Endodermal cell (in vitro differentiated cells): ENCODE results near the gene GSTA4. TPM values are rescaled to one million over a fixed set of nuclear protein-coding genes. Genes with fewer than 3 reads are reported as not detected.

ENCODE experiments used
- DNase-seq: peaks from one replicate; pipeline ENCODE4 v3.0.0-alpha.2; 2017
- H3K27ac ChIP-seq: 2 replicates; pipeline ENCODE4 v1.5.1; 2013; ENCODE audit warnings: mild to moderate bottlenecking, low read depth, low read length, moderate library complexity
- H3K27me3 ChIP-seq: 2 replicates; pipeline ENCODE4 v1.6.1; 2013; ENCODE audit warnings: mild to moderate bottlenecking, low read length, moderate library complexity; ENCODE audit not compliant: insufficient read depth, control insufficient read depth, poor library complexity, severe bottlenecking
- H3K36me3 ChIP-seq: 2 replicates; pipeline ENCODE4 v1.7.0; 2013; ENCODE audit warnings: mild to moderate bottlenecking, low read length, moderate library complexity; ENCODE audit not compliant: control insufficient read depth, insufficient read depth
- H3K4me1 ChIP-seq: one replicate; pipeline ENCODE4 v1.7.0; 2013; ENCODE audit warnings: low read length; ENCODE audit not compliant: control insufficient read depth, insufficient read depth
- H3K4me3 ChIP-seq: 2 replicates; pipeline ENCODE4 v1.5.1; 2013; ENCODE audit warnings: mild to moderate bottlenecking, low read length, moderate library complexity
- H3K9ac ChIP-seq: 2 replicates; pipeline ENCODE4 v1.6.1; 2013; ENCODE audit warnings: mild to moderate bottlenecking, low read length, moderate library complexity; ENCODE audit not compliant: poor library complexity, severe bottlenecking; ENCODE audit errors: extremely low read depth
- H3K9me3 ChIP-seq: 2 replicates; pipeline ENCODE4 v1.6.1; 2013; ENCODE audit warnings: mild to moderate bottlenecking, low read length, moderate library complexity; ENCODE audit not compliant: control insufficient read depth
- H3K27ac Mint-ChIP-seq: 2 replicates; pipeline ENCODE4 v1.8.0; 2020; ENCODE audit warnings: mixed read lengths
- H3K27me3 Mint-ChIP-seq: 2 replicates; pipeline ENCODE4 v1.8.0; 2021; ENCODE audit warnings: mild to moderate bottlenecking, mixed read lengths; ENCODE audit not compliant: insufficient read depth
- H3K36me3 Mint-ChIP-seq: 2 replicates; pipeline ENCODE4 v1.8.0; 2020; ENCODE audit warnings: low read depth, mixed read lengths
- H3K4me1 Mint-ChIP-seq: 2 replicates; pipeline ENCODE4 v1.8.0; 2020; ENCODE audit warnings: mixed read lengths
- H3K4me3 Mint-ChIP-seq: 2 replicates; pipeline ENCODE4 v1.8.0; 2020; ENCODE audit warnings: mild to moderate bottlenecking, moderate library complexity, mixed read lengths
- H3K9me3 Mint-ChIP-seq: 2 replicates; pipeline ENCODE4 v1.8.0; 2020; ENCODE audit warnings: mild to moderate bottlenecking, mixed read lengths
- CTCF ChIP-seq: fragments of 200-600 bp; sonication (generic); conservative IDR thresholded peaks from 2 replicates; pipeline ENCODE4 v1.5.0; 2021; ENCODE audit warnings: antibody characterized with exemption, mild to moderate bottlenecking
- WGBS, 2 experiments: methylation state at CpG; one replicate each; pipeline versions ENCODE4 v1.1.5 to v1.1.7; 2013; ENCODE audit warnings: missing lambda C conversion rate in 2 of 2, mixed read lengths in 1 of 2; ENCODE audit not compliant: insufficient coverage in 1 of 2, insufficient read length in 1 of 2; 5-methylcytosine and 5-hydroxymethylcytosine counted together
- total RNA-seq, 2 donors: library from RNA; stranded (reverse); fragmentation: NEBNext Ultra II Directional in 1 of 2; extraction: Animal tissue kit (Norgen Biotek cat#: 25700) in 1 of 2; gene quantifications; 2 replicates in 1 of 2; 3 replicates in 1 of 2; pipeline ENCODE4 v1.2.1, GENCODE V29; 2021

GSTA4 gene
- total RNA-seq, 2 donors from 2014 or later: 22.0 to 36.1 TPM

- Mint-ChIP-seq H3K4me3 (peak overlapping the region; percentile 84), H3K4me1 (peaks cover 19% of the 10 kb centered on the region), H3K9me3 (peaks cover 3% of the 10 kb centered on the region), H3K27me3 (peaks cover 2% of the 10 kb centered on the region), H3K27ac (peak overlapping the region; percentile 100), H3K36me3 (peaks cover 21% of the 10 kb centered on the region)
- Histone ChIP-seq H3K36me3 (no peaks in the 10 kb centered on the region), H3K9me3 (no peaks in the 10 kb centered on the region), H3K27me3 (no peaks in the 10 kb centered on the region), H3K4me1 (no peaks in the 10 kb centered on the region), H3K27ac (no peak overlapping the region), H3K4me3 (peak overlapping the region; percentile 84), H3K9ac (peak overlapping the region; percentile 85)
- DNase-seq: no peak
- WGBS, 2 experiments: 91 to 100% methylated on average over 3 to 8 of the region's 8 CpGs
- TF ChIP-seq CTCF: no peak
Measured at GRCh38 chr6:52992980-52993920, 1.8 kb downstream of the GSTA4 start.

DNA sequence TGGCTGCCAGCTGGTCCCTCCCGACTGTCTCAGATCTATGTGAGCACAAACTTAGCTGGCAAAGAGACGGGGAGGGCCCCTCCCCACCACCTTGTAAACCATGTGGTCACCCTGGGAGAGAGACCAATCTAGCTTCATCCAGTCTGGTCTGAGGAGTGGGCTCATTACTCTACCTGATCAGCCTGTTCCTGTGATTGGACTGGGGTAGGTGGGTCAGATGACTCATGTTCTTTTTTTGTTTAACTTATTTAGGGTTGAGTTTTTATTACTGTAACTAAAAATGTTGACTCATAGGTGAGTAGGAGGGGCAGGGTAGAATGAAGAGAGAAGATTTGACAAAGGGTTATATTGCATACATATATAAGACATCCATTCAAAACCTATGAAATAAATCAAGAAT lies 4.7 kb downstream of the GSTA4 start:
- Histone ChIP-seq H3K27me3 (no peaks in the 10 kb centered on the region), H3K4me3 (no peak overlapping the region), H3K9ac (no peak overlapping the region), H3K4me1 (no peaks in the 10 kb centered on the region), H3K27ac (no peak overlapping the region), H3K9me3 (no peaks in the 10 kb centered on the region), H3K36me3 (no peaks in the 10 kb centered on the region)
- Mint-ChIP-seq H3K9me3 (peaks cover under 1% of the 10 kb centered on the region), H3K27me3 (peaks cover under 1% of the 10 kb centered on the region), H3K27ac (no peak overlapping the region), H3K4me1 (peaks cover 20% of the 10 kb centered on the region), H3K36me3 (peaks cover 23% of the 10 kb centered on the region), H3K4me3 (no peak overlapping the region)
- WGBS, 2 experiments: 87% methylated on average over 2 of the region's 2 CpGs; no CpG with 5 or more reads in 1 of the 2 experiments
- no peak for DNase-seq
- TF ChIP-seq CTCF: no peak

- Mint-ChIP-seq H3K4me3 (no peak overlapping the region), H3K36me3 (peaks cover 37% of the 10 kb centered on the region), H3K27me3 (no peaks in the 10 kb centered on the region), H3K27ac (no peak overlapping the region), H3K9me3 (no peaks in the 10 kb centered on the region), H3K4me1 (peaks cover 8% of the 10 kb centered on the region)
- WGBS, 2 experiments: 96 to 100% methylated on average over 2 to 4 of the region's 4 CpGs
- no peaks in the 10 kb centered on the region for H3K9me3 ChIP-seq
- no peaks in the 10 kb centered on the region for H3K36me3 ChIP-seq
- H3K27ac ChIP-seq: no peak overlapping the region
- no peak for DNase-seq
- H3K4me1 ChIP-seq: no peaks in the 10 kb centered on the region
- H3K27me3 ChIP-seq: no peaks in the 10 kb centered on the region
- no peak overlapping the region for H3K4me3 ChIP-seq
- TF ChIP-seq CTCF: no peak
- no peak overlapping the region for H3K9ac ChIP-seq
Measured at GRCh38 chr6:52985228-52985627, 9.9 kb downstream of the GSTA4 start.
